HEK293T (cell line): Measurements from ENCODE around the gene ATP11C.

ENCODE experiments used
- FOXA1 ChIP-seq: fragments of 450-650 bp; IDR thresholded peaks from 2 replicates; pipeline ENCODE4 v1.6.1; 2016; ENCODE audit warnings: mild to moderate bottlenecking
- FOXM1 ChIP-seq: fragments of 450-650 bp; IDR thresholded peaks from 2 replicates; pipeline ENCODE4 v1.6.1; 2017; ENCODE audit warnings: mild to moderate bottlenecking, borderline replicate concordance
- L3MBTL2 ChIP-seq: fragments of 450-650 bp; conservative IDR thresholded peaks from 2 replicates; pipeline ENCODE4 v1.6.1; 2016; ENCODE audit warnings: mild to moderate bottlenecking
- LEF1 ChIP-seq: fragments of 450-650 bp; IDR thresholded peaks from 2 replicates; pipeline ENCODE4 v1.6.1; 2017; ENCODE audit warnings: mild to moderate bottlenecking, borderline replicate concordance
- NFRKB ChIP-seq: fragments of 450-650 bp; IDR thresholded peaks from 2 replicates; pipeline ENCODE4 v1.6.1; 2016; ENCODE audit warnings: mild to moderate bottlenecking, moderate library complexity
- SP1 ChIP-seq: fragments of 450-650 bp; IDR thresholded peaks from 2 replicates; pipeline ENCODE4 v1.6.1; 2017
- SUZ12 ChIP-seq: fragments of 450-650 bp; IDR thresholded peaks from 2 replicates; pipeline ENCODE4 v1.6.1; 2016; ENCODE audit warnings: mild to moderate bottlenecking
- TARDBP ChIP-seq: fragments of 450-650 bp; IDR thresholded peaks from 2 replicates; pipeline ENCODE4 v1.6.1; 2016
- ZNF384 ChIP-seq: fragments of 450-650 bp; IDR thresholded peaks from 2 replicates; pipeline ENCODE4 v1.6.1; 2016

- TF ChIP-seq TARDBP (no peak), LEF1 (no peak), SP1 (no peak), L3MBTL2 (no peak), FOXM1 (no peak), ZNF384 (no peak), NFRKB (no peak), SUZ12 (no peak), FOXA1 (no peak)
Observed at GRCh38 chrX:139815771-139816170, 117.1 kb downstream of the ATP11C start.
